ENCODE data around the gene CSRP1. TPM values are rescaled to one million over a fixed set of nuclear protein-coding genes. Genes with fewer than 3 reads are reported as not detected.
"Not testable (repeated sequence)": the region's sequence is repeated elsewhere in the genome, so short reads cannot be mapped to it uniquely, and the experiment has no call there.

CSRP1 gene
- total RNA-seq, 6 experiments from 2014 or later, result 54.9 to 158 (median 87.0) TPM

DNA sequence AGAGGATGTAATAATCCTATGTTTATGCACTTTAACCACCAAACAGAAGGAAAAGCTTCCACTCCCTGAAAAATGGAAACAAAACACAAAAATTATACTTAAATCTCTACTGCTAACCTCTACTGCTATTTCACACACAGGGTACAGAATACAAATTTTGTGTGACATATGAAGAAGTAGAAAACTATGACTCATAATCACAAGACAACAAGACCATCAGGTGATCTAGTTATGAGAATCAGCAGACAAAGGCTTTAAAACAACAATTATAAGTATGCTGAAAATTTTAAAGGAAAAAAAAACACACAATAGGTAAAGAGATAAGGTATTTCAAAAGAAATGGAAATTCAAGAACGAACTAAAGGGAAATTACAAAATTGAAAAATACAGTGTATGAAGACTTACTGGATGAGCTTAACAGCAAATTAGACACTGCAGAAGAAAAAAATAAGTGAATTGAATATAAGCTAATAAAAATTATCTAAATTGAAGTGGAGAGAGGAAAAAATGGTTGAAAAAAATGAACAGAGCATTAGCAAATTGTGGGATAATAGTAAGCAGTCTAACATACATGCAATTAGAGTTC lies 18.4 kb upstream of the CSRP1 start:
- Histone ChIP-seq H3K4me3 (no peak overlapping the region), H3K4me1 (no peaks in the 10 kb centered on the region), H3K9me3 (no peaks in the 10 kb centered on the region), H3K27ac (no peak overlapping the region), H3K36me3 (no peaks in the 10 kb centered on the region), H3K27me3 (no peaks in the 10 kb centered on the region)
- no peak for ATAC-seq
- 83% methylated on average over 1 of the region's 1 CpG for WGBS (ENCODE audit: insufficient coverage, low coverage, low lambda C conversion rate, missing lambda C conversion rate)
- TF ChIP-seq, protein P1, sequence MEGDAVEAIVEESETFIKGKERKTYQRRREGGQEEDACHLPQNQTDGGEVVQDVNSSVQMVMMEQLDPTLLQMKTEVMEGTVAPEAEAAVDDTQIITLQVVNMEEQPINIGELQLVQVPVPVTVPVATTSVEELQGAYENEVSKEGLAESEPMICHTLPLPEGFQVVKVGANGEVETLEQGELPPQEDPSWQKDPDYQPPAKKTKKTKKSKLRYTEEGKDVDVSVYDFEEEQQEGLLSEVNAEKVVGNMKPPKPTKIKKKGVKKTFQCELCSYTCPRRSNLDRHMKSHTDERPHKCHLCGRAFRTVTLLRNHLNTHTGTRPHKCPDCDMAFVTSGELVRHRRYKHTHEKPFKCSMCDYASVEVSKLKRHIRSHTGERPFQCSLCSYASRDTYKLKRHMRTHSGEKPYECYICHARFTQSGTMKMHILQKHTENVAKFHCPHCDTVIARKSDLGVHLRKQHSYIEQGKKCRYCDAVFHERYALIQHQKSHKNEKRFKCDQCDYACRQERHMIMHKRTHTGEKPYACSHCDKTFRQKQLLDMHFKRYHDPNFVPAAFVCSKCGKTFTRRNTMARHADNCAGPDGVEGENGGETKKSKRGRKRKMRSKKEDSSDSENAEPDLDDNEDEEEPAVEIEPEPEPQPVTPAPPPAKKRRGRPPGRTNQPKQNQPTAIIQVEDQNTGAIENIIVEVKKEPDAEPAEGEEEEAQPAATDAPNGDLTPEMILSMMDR (IDR thresholded peaks at IDR 0.05), result no peak
- no peak for TF ChIP-seq POLR2A (IDR thresholded peaks at IDR 0.05)
- intact Hi-C loops (cut with DNase I), result no loop called here
- no peak for DNase-seq

DNA sequence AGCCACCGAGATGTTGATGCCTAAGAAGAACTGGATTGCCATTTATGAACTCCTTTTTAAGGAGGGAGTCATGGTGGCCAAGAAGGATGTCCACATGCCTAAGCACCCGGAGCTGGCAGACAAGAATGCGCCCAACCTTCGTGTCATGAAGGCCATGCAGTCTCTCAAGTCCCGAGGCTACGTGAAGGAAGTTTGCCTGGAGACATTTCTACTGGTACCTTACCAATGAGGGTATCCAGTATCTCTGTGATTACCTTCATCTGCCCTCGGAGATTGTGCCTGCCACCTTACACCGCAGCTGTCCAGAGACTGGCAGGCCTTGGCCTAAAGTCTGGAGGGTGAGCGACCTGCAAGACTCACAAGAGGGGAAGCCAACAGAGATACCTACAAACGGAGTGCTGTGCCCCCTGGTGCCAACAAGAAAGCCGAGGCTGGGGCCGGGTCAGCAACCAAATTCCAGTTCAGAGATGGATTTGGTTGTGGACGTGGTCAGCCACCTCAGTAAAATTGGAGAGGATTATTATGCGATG lies 13.2 kb upstream of the CSRP1 start:
- ATAC-seq; H3K4me1 ChIP-seq; H3K9me3 ChIP-seq; H3K27ac ChIP-seq; DNase-seq; intact Hi-C loops (cut with DNase I); H3K4me3 ChIP-seq; H3K36me3 ChIP-seq; H3K27me3 ChIP-seq: not testable (repeated sequence)
- 72% methylated on average over 10 of the region's 14 CpGs for WGBS (ENCODE audit: insufficient coverage, low coverage, low lambda C conversion rate, missing lambda C conversion rate)

DNA sequence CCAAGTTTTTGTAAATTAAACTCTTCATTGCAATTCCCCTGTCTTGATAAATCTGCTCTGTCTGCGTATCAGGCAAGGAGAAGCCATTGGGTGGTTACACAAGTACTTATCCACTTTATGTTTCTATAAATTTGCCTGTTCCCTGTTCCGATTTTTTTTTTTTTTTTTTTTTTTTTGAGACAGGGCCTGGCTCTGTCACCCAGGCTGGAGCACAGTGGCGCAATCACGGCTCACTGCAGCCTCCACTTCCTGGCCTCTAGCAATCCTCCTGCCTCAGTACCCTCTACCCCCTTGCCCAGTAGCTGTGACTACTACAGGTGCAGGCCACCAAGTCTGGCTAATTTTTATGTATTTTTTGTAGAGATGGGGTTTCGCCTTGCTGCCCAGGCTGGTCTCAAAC lies 11.1 kb upstream of the CSRP1 start:
- H3K9me3 ChIP-seq, result no peaks in the 10 kb centered on the region
- no peaks in the 10 kb centered on the region for H3K4me1 ChIP-seq
- DNase-seq, result no peak
- TF ChIP-seq, protein P1 (IDR thresholded peaks at IDR 0.05), result no peak
- TF ChIP-seq POLR2A (IDR thresholded peaks at IDR 0.05), result no peak
- ATAC-seq, result no peak
- H3K27me3 ChIP-seq, result no peaks in the 10 kb centered on the region
- H3K27ac ChIP-seq, result no peak overlapping the region
- no peak overlapping the region for H3K4me3 ChIP-seq
- WGBS (ENCODE audit: insufficient coverage, low coverage, low lambda C conversion rate, missing lambda C conversion rate), result 84% methylated on average over 5 of the region's 5 CpGs
- no peaks in the 10 kb centered on the region for H3K36me3 ChIP-seq
- intact Hi-C loops (cut with DNase I), result loop anchor here in 1 of 2 donors (5.0 kb wide), 1 partner anchor 36 kb away; no protein-coding TSS in a partner anchor

DNA sequence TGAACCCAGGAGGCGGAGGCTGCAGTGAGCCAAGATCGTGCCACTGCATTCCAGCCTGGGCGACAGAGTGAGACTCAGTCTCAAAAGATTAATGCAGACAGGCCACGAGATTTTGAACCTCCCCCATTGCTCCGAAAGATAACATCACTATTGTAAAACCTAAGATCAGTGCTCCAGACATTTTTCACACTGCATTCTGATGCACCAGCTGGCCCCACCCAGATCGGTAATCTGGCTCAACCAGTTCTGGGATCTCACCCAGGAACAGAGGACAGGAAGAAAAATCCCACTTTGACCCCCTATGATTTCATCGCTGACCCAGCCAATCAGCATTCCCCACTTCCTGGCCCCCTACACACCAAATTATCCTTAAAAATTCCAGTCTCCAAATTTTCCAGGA lies 10.7 kb upstream of the CSRP1 start:
- no peaks in the 10 kb centered on the region for H3K36me3 ChIP-seq
- ATAC-seq (no peak), DNase-seq (no peak)
- H3K27me3 ChIP-seq, result no peaks in the 10 kb centered on the region
- TF ChIP-seq, protein P1 (IDR thresholded peaks at IDR 0.05), result no peak
- TF ChIP-seq POLR2A (IDR thresholded peaks at IDR 0.05), result no peak
- intact Hi-C loops (cut with DNase I), result loop anchor here in 1 of 2 donors (5.0 kb wide), 1 partner anchor 35 kb away; no protein-coding TSS in a partner anchor
- H3K4me3 ChIP-seq, result no peak overlapping the region
- H3K9me3 ChIP-seq, result no peaks in the 10 kb centered on the region
- H3K27ac ChIP-seq, result no peak overlapping the region
- 77% methylated on average over 2 of the region's 7 CpGs for WGBS (ENCODE audit: insufficient coverage, low coverage, low lambda C conversion rate, missing lambda C conversion rate)
- peaks cover 0 to 2% (median 2%) of the 10 kb centered on the region in 4 donors for H3K4me1 ChIP-seq

DNA sequence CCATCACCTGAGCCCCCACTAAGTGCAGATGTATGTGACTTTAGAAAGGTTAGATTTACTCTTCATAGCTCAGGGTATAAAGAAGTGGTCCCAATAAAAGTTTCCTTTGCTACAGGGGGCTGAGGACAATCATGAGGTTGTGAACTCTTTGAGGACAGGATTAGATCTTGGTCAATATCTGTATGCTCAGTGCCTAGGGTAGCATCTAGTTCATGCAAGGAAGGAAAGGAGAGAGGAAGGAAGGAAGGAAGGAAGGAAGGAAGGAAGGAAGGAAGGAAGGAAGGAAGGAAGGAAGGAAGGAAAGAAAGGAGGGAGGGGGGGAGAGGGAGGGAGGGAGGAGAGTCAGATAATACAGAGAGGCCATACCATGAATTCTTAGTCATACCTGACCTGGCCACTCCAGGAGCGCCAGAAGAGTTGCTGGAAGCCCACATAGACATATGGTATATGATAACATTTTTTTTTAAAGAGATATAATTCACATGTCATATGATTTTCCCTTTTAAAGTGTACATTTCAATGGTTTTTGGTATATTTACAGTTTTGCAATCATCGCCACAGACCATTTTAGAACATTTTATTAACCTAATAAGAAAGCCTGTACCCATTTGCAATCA lies 9.7 kb upstream of the CSRP1 start:
- intact Hi-C loops (cut with DNase I), result loop anchor here in 1 of 2 donors (5.0 kb wide), 1 partner anchor 34 kb away; no protein-coding TSS in a partner anchor
- WGBS (ENCODE audit: insufficient coverage, low coverage, low lambda C conversion rate, missing lambda C conversion rate), result 100% methylated on average over 2 of the region's 2 CpGs

More for the DNA sequence above, 9.7 kb upstream of the CSRP1 start:
- ATAC-seq, result no peak
- no peaks in the 10 kb centered on the region for H3K27me3 ChIP-seq
- no peak for DNase-seq
- peaks cover 0 to 11% (median 4%) of the 10 kb centered on the region in 4 donors for H3K4me1 ChIP-seq
- no peak overlapping the region for H3K27ac ChIP-seq
- H3K36me3 ChIP-seq, result no peaks in the 10 kb centered on the region
- no peak overlapping the region for H3K4me3 ChIP-seq
- H3K9me3 ChIP-seq, result no peaks in the 10 kb centered on the region
- TF ChIP-seq POLR2A (IDR thresholded peaks at IDR 0.05), result no peak
- TF ChIP-seq, protein P1 (IDR thresholded peaks at IDR 0.05), result no peak

Measured in right lobe of liver (tissue), 6 donors.